GM23248 (cell line): ENCODE data around the gene CDKAL1.

Source experiments
- EZH2 ChIP-seq: fragments of 200-600 bp; sonication (generic); IDR thresholded peaks from 2 replicates; pipeline ENCODE4 v1.6.1; 2018; ENCODE audit warnings: antibody characterized with exemption, mild to moderate bottlenecking; ENCODE audit not compliant: insufficient read depth, poor library complexity, severe bottlenecking
- EZH2phosphoT487 ChIP-seq: fragments of 200-600 bp; sonication (generic); IDR thresholded peaks from 2 replicates; pipeline ENCODE4 v1.6.1; 2018; ENCODE audit warnings: antibody characterized with exemption, moderate library complexity, mild to moderate bottlenecking, low read depth; ENCODE audit not compliant: insufficient read depth

DNA sequence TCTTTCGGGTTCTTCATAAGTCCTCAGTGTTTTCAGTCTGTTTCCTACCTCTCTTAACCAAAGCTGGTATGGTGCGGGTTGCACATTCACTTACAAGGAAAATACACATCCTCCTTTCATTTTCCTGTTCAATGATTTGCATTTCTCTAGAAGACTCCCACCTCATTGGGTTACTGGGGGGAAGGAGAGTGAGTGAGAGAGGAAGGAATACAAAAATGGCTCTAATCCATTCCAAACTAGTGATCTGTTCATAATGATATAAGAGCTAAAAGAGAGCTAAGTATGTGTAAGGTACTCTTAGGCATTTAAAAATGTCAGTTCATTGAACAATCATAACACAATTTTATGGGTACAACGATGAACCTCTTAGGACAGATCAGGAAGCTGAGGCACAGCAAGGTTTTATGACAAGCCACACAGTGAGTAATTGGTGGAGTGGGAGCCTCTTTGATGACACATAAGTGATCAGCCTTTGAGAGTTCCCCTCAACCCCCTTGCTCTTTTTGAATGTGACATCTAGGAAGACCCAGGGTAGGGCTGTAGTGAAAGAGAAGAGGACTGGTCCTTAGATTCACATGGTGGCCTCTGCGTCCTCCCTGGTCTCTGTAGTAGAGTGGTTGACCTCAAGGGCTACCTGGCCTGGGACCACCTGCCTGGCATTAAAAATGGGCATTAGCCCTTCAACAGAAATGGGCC lies 730.9 kb downstream of the CDKAL1 start:
- TF ChIP-seq EZH2 (no peak), EZH2phosphoT487 (no peak)
